SKM-1 (cell line): ENCODE results near the gene ALKBH3.

Experiments used
- DNase-seq: peaks from one replicate; lab custom pipeline; 2025; ENCODE audit not compliant: unreplicated experiment; lab: John Stamatoyannopoulos, UW

Gene ALKBH3

DNA sequence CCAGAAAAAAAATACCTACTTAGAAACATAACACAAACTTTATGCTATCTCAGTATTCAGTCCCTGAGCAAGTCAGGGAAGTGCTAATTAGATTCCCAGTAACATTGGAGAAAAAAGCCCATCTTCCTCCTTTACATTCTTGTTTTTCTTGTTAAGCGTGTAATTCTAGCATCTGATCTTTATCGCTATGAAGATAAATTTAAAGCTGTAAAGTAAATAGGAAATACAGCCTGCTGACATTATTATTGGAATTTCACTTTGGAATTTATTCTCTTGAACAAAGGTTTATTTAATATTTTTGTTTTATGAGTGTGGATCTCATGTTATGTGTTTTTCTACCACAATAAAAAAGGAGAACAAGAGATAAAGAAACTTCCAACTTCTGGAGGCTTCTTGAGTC, 13.9 kb downstream of the ALKBH3 start:
- DNase-seq: no peak

DNA sequence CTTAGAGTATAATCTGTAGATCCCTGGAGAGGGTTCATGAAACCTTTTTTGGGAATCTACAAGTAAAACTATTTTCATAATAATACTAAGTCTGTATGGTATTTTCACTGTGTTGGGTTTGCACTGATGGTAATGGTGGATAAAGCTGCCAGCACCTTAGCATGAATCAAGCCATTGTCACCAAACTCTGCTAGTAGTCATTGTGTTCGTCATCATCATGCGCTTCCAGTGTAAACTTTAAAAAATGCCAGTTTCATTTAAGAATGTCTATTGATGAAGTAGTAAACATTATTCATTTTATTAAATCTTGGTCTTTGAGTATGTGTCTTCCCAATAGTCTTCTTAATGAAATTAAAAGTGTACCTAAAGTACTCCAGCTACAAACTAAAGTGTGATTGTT, 15.0 kb downstream of the ALKBH3 start:
- DNase-seq: no peak

DNA sequence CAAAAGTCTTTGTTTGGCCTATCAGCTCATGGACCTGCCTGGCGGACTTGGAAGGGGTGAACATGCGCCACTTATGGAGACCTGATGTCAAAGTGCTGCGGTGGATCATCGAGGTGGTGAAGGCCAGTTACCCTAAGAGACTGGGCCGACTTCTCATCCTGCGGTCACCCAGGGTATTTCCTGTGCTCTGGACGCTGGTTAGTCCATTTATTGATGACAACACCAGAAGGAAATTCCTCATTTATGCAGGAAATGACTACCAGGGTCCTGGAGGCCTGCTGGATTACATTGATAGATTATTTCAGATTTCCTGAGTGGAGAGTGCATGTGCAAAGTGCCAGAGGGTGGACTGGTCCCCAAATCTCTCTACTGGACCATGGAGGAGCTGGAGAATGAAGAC, 17.9 kb downstream of the ALKBH3 start:
- no peak for DNase-seq

DNA sequence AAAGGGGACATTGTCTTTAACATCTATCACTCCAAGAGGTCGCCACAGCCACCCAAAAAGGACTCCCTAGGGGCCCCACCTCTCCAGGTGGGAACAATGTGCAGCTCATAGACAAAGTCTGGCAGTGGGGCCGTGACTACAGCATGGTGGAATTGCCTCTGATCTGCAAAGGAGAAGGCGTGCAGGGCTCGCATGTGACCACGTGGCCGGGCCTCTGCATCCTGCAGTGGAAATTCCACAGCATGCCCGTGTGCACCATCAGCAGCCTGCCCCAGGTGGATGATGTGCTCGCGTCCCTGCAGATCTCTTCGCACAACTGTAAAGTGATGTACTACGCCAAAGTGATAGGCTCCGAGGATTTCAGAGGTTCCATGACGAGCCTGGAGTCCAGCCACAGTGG, 18.5 kb downstream of the ALKBH3 start:
- no peak for DNase-seq

DNA sequence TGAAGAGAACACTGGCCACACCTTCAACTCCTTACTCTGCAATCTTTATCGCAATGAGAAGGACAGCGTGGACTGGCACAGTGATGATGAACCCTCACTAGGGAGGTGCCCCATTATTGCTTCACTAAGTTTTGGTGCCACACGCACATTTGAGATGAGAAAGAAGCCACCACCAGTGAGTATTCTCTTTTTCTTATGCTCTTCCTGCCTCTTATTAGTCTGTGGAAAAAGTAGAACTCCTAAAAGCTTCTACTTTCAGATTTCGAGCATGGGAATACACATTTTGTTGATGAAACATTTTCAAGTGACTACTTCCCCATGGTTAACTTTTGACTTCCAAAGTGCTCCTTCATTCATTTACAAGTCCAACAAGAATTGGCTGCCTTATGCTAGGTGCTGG, 20.9 kb downstream of the ALKBH3 start:
- DNase-seq: no peak

DNA sequence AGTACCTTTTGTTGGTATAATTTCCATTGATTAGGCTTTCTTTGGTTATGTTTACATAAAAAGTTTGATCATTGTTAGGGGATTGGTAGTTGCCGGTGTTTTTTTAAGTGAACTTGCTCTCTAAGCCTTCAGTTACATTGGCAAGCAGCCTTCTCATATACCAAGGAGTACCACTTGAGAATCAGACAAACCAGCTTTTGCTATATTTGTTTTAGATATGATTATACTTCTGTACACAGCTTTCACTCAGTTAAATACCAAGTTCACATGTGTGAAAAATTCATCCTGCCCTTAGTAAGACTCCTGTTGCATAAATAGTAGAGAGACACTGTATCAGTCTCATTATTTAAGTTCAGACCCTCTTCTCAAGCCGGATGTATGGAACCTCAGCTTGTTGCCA, 22.4 kb downstream of the ALKBH3 start:
- DNase-seq: no peak

DNA sequence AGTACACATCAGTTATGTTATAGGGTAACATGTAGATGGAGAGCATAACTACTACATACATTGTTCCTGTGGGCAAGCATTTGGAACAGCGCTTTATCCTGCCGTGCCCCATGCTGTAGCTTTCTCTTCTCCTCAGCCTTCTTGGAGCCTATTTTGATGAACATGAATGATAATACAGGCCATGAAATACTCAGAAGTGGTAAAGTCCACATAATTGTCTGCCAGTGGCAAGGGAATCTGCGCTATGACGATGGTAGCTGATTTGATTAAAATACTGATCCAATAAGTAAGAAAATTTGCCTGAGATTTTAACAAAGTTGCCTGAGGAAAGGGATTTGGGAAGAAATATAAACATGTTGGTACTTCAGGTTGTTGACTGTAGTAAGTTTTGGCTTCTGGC, 23.3 kb downstream of the ALKBH3 start:
- no peak for DNase-seq

DNA sequence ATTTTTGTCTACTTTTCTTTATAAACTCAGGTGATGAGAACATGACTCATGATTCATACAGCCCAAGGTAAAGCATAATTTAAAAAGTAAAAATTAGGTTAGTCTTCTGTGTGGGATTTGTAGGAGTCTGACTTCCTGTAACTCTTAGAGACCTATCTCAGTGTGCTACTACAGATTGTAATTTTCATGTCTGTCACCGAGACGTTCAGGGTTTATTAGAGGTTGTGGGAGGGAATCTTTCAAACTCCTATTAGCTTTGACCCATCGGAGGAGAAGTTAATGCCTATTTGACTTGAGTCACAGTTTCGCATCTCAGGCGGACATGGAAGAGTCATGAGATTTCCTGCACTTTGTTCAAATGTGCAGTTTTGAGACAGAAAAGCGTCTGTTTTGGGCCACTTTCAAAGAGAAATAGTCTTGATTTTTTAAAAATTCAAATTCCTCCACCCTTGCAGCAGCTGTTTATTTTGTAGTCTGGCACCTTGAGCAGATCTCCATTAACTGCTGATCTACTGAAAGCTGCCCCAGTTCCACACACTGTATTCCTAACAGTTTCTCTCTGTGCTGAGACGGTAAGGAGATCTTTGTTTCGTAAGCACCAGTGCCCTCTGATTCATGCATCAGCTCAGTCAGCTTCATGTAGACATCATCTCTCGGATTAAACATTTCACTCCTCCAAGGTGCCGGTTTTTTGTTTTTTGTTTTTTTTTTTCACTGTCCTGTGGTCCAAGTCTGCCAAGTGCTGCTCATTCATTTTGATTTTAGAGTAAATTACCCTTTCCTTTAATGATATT, 24.3 kb downstream of the ALKBH3 start:
- DNase-seq: no peak

DNA sequence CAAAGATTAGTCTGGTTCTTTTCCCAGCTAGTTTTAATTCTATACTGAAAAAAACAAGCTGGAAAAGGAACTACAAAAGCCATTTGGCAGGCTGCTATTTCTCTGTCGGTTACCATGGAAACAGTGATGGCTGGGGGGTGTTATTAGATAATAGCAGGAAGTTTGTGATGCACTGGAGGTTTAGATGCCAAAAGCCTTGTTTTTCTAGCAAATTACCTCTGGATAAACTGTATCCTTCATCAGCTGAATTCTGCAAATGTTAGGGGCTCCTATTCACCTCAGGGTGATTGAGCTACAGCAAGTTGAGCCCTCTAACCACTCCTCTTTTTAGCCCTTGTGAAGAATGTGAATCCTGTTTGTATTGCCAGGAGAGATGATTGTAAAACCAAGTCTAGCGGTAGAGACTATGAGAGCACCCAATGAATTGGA, 25.2 kb downstream of the ALKBH3 start:
- DNase-seq: no peak

DNA sequence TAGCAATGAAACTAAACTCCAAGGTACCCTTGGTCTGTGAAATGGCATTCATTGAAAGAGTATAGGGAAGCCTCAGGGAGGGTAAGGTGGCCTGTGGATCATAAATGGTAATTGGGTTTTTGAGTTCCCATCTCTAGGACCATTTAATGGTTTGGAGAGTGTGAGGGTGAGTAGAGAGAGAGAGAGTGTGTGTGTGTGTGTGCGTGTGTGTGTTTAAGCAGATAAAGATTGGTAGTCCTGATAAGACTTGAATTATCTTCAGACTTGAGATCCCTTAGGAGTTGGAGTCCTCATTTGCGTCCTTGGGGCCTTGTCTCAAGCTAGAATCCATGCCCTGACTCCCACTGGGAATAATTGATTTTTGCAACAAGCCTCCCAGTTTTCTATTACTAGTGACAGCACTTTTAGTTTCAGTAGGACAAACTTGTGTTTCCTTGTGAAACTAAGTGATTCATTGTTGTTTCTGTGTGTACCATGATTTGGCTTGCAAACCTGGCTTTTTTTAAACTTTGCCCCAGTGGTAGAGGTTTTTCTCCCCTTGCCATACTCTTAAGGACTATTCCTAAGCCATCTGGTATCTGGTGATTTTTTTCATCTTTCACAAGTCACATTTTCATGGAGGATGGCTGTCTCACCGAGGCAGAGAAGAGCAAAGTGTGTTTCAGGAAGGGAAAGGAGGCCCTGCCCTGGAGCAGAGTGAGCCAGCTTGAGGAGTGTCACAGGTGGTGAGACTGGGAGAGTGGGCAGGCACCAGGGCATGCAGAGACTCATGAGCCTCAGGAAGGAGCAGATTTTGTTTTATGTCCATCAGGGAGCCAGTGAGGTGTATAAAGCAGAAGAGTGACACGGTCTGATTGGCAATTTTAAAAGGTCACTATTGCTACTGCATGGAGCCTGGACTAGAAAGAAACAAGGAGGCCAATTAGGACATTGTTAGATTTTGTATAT, 26.7 kb downstream of the ALKBH3 start:
- no peak for DNase-seq

DNA sequence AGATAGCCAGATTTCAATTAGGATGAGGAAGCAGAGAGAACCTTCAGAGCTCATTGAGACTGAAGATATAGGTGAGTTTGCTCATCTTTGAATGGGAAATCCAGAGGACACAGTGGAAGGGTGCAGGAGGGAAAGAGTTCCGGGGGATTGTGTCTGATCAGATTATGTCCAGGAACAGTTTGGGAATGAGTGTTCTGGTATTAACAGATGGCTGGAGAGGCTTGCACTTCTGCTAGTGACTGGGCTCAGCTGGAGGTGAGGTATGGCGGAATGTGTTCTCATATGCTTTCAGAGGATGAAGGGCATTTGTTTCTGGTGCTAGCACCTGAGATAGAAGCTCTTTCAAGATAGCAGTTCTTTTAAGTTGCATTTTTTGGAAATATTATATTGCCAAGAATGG, 27.6 kb downstream of the ALKBH3 start:
- DNase-seq: no peak

DNA sequence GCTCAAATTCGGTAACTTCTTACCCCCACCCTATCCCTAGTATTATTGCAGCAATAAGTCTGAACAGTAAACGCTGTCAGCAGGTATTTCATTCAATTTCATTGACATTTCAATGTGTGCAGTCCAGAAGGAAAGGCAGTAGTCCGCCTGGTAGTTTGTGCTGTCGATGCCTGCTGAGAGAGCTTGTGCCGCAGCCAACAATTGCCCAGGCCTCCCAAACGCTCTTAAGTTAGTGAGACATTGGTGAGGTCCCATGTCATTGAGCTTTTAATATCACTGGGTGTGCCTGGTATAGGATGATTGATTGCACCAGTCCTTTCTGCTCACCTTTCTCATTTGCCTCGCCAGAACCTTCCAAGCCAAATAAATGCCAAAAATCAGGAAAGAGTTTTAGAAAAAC, 28.1 kb downstream of the ALKBH3 start:
- DNase-seq: no peak

DNA sequence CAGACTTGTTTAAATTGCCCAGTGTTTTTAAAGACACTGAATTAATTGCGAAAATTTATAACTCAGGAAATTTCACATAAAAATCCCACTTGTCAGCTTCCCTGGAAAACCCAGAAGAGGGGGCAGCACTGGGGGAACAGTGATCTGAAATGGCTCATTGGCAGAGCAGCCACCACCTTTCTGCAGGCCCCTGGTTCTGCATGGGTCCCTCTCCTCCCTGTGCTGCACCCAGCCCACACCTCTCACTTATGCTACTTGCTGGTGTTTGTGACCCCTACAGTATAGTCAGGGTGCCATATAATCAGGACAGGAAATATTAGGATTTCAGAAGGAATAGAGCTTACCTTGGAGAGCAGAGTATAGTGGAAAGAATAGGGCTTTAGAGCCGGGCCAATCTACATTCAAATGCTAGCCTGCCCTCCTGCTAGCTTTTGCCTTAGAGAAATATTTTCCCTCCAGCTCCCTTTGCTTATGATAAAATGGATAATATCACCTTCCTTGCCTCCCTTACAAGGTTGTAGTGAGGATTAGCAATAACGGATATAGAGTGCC, 33.3 kb downstream of the ALKBH3 start:
- no peak for DNase-seq

DNA sequence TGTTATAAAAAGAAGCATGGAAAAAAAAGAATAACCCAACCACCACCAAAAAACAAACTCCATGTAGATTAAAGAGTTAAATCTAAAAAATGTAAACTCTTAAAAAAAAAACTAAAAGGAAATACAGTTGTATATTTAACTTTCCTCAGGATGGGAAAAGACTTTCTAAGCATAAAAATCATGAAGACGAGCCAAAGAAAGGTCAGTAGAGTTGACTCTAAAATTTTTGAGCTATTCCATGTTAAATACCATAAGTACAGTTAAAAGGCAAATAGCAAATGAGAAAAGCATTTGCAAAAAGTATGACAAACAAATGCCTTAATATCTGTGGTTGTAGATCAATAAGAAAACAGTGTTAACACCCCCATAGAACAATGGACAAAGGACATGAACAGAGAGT, 33.8 kb downstream of the ALKBH3 start:
- DNase-seq: no peak

DNA sequence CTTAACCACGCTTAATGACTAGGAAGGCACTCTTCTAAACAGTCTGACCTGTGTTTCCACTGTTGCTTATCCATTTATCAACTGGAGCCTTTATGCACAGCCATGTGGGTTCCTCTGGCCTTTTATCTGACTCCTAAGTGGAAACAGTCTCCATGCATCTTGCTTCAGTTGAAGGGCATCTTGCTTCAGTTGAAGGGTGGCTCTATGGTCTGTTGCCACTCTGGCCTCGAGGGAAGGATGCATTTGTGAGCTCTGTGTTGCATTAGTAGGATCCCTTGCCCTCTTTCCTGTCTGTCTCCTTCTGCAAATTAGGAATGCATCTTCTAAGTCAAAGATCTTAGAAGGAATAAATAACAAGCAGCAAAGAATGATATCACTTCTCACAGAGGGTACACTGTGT, 36.0 kb downstream of the ALKBH3 start:
- DNase-seq: no peak

DNA sequence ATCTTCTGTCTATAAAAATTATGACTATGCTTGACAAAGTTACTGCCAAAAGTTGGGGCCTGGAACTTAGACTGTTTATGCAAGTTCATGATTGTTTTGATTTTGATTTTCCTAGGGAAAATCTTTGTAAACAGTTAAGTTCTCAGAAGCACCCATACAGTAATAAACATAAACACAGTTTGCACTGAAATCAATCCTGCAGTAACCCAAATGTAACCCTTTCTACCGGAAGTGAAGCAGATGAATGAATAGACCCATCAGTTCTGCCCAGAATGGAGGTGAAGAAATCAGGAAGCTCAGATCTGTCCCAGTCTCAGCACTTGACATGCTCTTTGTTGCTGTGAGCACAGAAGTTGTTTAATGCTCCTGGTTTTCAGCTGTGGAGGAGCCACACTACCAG, 37.2 kb downstream of the ALKBH3 start:
- no peak for DNase-seq

DNA sequence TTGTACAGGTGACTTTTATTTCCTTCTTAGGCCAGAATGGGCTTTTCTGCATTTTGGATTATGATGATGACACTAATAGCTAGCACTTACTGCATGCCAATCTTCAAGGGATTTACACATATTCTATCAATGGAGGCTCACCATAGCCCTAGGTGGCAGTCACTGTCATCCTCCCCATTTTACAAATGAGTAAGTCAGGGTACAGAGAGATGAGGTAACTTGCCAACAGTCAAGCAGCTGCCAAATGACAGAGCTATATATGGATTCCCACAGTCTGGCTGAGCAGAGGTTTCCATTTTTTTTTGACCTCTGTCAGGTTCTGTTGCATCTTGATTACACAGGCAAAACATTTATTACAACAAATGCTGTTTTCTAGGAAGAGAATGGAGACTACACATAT, 38.0 kb downstream of the ALKBH3 start:
- no peak for DNase-seq

DNA sequence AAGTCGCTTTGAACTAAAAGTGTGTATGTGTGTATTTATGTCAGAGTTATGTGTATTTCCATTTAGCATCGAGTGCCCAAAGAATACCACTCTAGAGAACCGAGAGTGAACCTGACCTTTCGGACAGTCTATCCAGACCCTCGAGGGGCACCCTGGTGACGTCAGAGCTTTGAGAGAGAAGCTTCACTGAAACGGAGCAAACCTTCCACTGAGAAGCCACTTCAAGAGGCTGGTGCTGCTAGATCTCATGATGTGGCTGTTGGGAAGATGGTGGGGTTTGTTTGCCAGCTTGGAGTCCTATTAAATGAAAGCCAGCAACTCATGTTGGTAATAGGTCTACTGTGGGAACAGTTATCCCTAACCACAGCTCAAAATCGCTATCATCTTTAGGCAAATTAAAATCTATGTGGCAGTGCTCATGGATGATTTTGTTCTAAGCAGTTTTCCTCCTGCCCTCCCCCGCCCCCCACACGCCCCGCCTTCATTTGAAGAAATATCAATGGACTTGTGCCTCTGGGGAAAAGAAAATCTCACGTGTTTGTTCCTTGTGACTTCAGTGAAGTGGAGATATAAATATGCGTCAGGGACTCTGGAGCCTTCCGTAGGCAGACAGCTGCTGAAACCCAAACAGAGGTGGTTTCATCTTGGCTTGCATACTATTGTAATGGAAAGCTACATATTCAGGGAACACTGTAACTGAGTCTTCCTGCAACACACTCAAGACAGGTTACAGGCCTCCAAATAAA, 39.4 kb downstream of the ALKBH3 start:
- DNase-seq: no peak

DNA sequence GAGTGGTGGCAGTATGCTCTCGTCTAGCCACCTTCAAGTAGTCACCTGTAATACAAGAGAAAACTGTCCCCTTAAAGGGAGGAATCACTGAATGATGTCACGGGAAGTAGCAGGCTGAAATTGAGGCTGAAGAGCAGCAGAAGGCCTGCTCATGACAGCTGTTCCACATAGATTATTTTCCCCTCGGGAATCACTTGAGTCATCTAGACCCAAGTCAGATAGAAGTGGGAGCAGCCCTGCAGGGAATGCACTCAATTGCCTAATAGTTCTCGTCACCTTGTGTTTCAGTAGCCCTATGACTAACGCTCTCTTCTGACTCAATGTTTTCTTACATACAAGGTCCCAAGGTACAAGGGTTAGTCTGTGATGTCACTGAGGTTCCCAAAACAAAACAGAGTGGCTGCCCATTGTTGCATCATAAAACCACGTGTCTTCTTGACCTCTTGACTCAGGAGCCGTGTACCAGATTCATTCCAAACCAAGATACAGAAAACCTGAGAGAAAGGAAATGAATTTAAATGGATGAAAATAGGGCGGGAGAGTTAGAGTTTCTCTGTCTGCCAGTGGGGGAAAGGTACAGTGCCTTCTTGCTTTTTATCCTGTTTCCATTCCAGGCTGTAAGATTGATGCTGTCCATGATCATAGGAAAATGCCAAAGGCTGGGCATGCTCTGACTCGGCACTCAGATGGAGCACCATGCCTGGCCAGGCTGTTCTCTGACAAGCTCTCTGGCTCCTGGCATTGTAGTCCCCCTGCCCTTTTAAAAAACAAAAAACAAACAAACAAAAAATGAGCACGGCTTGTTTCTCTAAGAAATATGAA, 40.2 kb downstream of the ALKBH3 start:
- DNase-seq: no peak

DNA sequence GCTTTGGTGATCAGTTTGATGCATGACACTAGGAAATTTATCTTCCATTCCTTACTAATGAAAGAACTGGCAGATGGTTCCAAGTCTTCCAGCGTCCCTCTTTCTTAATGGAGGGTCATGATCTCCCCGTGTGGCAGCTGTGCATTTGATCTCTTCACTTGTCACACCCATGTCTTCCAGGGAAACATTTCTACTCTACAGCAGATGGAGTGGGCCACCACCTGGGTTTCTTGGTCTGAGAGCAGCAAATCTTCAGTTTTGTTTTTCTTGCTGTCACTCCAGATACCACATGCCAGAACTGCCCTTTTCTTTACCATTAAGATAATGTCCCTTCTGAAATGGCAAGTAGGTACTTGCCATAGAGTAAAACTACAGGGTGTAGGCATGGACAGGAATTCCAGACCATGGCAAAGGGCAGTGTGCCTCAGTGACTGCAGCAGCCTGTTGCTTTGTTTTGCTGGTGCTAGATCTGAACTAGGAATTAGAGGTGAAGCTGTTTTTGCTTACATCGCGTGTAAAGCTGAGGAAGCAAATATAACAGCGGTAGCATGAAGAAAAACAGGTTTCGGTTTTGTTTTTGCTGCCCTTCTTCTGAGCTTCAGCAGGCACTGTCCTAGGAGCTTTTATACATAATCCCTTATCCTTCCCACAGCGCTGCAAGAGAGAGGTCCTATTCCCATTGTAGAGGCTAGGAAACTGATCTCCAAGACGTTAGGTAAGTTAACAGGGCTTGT, 41.1 kb downstream of the ALKBH3 start:
- no peak for DNase-seq
